ENCODE measurements around the gene CYP19A1.
A peak's percentile ranks its signal among the peaks of the same experiment; 100 is the strongest.

Gene CYP19A1

GRCh38 chr15:51288143-51289065 is 50.0 kb downstream of the CYP19A1 start:
- TF ChIP-seq TAF1 (IDR thresholded peaks at IDR 0.05; ENCODE audit: low read depth) (no peak), RAD21 (IDR thresholded peaks at IDR 0.05; ENCODE audit: low read depth) (no peak), TEAD4 (IDR thresholded peaks at IDR 0.05) (no peak), TCF12 (IDR thresholded peaks at IDR 0.05; ENCODE audit: low read depth) (no peak), CEBPB (IDR thresholded peaks at IDR 0.05) (no peak), USF1 (IDR thresholded peaks at IDR 0.05) (no peak), NFIC (IDR thresholded peaks at IDR 0.05) (no peak), FOXM1 (IDR thresholded peaks at IDR 0.05; ENCODE audit: borderline replicate concordance, low read depth) (no peak), CREB1 (IDR thresholded peaks at IDR 0.05; ENCODE audit: low read depth) (no peak), ZBTB7A (IDR thresholded peaks at IDR 0.05; ENCODE audit: low read depth) (no peak), YY1 (IDR thresholded peaks at IDR 0.05; ENCODE audit: low read depth) (no peak), EGR1 (IDR thresholded peaks at IDR 0.05) (no peak), MAX (IDR thresholded peaks at IDR 0.05) (no peak), EP300 (IDR thresholded peaks at IDR 0.05; ENCODE audit: borderline replicate concordance) (no peak)
- TF ChIP-seq, protein P1, sequence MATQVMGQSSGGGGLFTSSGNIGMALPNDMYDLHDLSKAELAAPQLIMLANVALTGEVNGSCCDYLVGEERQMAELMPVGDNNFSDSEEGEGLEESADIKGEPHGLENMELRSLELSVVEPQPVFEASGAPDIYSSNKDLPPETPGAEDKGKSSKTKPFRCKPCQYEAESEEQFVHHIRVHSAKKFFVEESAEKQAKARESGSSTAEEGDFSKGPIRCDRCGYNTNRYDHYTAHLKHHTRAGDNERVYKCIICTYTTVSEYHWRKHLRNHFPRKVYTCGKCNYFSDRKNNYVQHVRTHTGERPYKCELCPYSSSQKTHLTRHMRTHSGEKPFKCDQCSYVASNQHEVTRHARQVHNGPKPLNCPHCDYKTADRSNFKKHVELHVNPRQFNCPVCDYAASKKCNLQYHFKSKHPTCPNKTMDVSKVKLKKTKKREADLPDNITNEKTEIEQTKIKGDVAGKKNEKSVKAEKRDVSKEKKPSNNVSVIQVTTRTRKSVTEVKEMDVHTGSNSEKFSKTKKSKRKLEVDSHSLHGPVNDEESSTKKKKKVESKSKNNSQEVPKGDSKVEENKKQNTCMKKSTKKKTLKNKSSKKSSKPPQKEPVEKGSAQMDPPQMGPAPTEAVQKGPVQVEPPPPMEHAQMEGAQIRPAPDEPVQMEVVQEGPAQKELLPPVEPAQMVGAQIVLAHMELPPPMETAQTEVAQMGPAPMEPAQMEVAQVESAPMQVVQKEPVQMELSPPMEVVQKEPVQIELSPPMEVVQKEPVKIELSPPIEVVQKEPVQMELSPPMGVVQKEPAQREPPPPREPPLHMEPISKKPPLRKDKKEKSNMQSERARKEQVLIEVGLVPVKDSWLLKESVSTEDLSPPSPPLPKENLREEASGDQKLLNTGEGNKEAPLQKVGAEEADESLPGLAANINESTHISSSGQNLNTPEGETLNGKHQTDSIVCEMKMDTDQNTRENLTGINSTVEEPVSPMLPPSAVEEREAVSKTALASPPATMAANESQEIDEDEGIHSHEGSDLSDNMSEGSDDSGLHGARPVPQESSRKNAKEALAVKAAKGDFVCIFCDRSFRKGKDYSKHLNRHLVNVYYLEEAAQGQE (IDR thresholded peaks at IDR 0.05; ENCODE audit: low read depth) = no peak

DNA sequence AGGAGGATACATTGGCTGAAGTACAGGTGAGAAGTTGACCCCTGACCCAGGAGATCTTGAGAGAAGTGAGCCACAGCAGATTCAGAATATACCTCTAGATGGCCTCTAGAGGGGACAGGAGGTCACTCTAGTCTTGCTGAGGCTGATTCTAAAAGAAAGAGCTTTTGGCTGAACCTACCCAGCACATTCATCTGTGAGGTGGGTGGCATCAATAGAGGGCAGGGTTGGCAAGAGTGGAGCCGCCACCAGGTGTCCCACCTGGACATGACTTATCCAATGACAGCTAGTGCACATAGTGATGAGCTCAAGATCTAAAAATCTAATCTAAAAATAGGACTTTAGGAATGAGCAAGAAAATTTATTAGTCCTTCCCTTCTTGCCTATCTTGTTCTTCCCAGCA is 51.6 kb downstream of the CYP19A1 start:
- TF ChIP-seq RAD21 (IDR thresholded peaks at IDR 0.05; ENCODE audit: low read depth) (peak; percentile 2; the same call in 1 of the 2 replicates), ZBTB7A (IDR thresholded peaks at IDR 0.05; ENCODE audit: low read depth) (no peak)

DNA sequence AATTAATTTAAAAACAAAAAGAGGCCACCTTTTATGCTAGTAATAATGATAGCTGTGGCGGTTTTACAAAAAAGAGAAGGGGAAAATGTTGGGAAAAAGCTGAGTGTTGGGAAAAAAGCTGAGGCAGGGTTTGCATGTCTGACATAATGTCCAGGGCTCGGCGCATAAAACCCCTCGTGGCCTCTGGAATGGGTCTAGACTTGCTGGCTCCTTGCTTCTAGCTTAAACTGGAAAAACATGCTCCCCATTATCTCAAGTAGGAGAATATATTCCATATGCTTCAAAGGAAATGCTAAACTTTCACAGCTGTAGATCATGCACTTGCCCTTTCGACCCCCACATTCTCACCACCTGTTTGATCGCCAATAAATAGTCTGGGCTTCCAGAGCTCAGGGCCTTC is 53.0 kb downstream of the CYP19A1 start:
- TF ChIP-seq CEBPB (IDR thresholded peaks at IDR 0.05) = no peak
- TF ChIP-seq TCF12 (IDR thresholded peaks at IDR 0.05; ENCODE audit: low read depth) = no peak
- no peak for TF ChIP-seq ZBTB7A (IDR thresholded peaks at IDR 0.05; ENCODE audit: low read depth)
- no peak for TF ChIP-seq USF1 (IDR thresholded peaks at IDR 0.05)
- TF ChIP-seq CREB1 (IDR thresholded peaks at IDR 0.05; ENCODE audit: low read depth) = no peak
- no peak for TF ChIP-seq EP300 (IDR thresholded peaks at IDR 0.05; ENCODE audit: borderline replicate concordance)
- no peak for TF ChIP-seq NFIC (IDR thresholded peaks at IDR 0.05)
- TF ChIP-seq MAX (IDR thresholded peaks at IDR 0.05) = no peak
- TF ChIP-seq TEAD4 (IDR thresholded peaks at IDR 0.05) = no peak
- no peak for TF ChIP-seq EGR1 (IDR thresholded peaks at IDR 0.05)
- no peak for TF ChIP-seq YY1 (IDR thresholded peaks at IDR 0.05; ENCODE audit: low read depth)
- no peak for TF ChIP-seq TAF1 (IDR thresholded peaks at IDR 0.05; ENCODE audit: low read depth)
- TF ChIP-seq FOXM1 (IDR thresholded peaks at IDR 0.05; ENCODE audit: borderline replicate concordance, low read depth) = no peak
- TF ChIP-seq, protein P1 (IDR thresholded peaks at IDR 0.05; ENCODE audit: low read depth) = no peak
- no peak for TF ChIP-seq RAD21 (IDR thresholded peaks at IDR 0.05; ENCODE audit: low read depth)

- TF ChIP-seq TAF1 (IDR thresholded peaks at IDR 0.05; ENCODE audit: low read depth) (no peak), CEBPB (IDR thresholded peaks at IDR 0.05) (no peak), MAX (IDR thresholded peaks at IDR 0.05) (no peak)
- TF ChIP-seq, protein P1 (IDR thresholded peaks at IDR 0.05; ENCODE audit: low read depth) = no peak
Measured at GRCh38 chr15:51284871-51285270, 53.5 kb downstream of the CYP19A1 start.
